HUDEP-2 (cell line): ENCODE results near the gene HCK.

Source experiments
- DNase-seq, 76 experiments: peaks; one replicate each; lab custom pipeline; 2025; ENCODE audit not compliant: unreplicated experiment in 76 of 76; lab: John Stamatoyannopoulos, UW

The HCK gene

GRCh38 chr20:32057656-32058184 is 5.7 kb downstream of the HCK start:
- DNase-seq, result no peak

GRCh38 chr20:32059189-32059588 is 7.1 kb downstream of the HCK start:
- no peak for DNase-seq

GRCh38 chr20:32062776-32063170 is 10.7 kb downstream of the HCK start:
- DNase-seq, result no peak

GRCh38 chr20:32063695-32064094 is 11.7 kb downstream of the HCK start:
- DNase-seq, result no peak

GRCh38 chr20:32064667-32065066 is 12.6 kb downstream of the HCK start:
- DNase-seq, result no peak

- DNase-seq, result no peak
Observed at GRCh38 chr20:32067234-32067821, 15.3 kb downstream of the HCK start.

GRCh38 chr20:32068174-32068573 is 16.1 kb downstream of the HCK start:
- DNase-seq, result no peak

- DNase-seq, result no peak
Observed at GRCh38 chr20:32069711-32070110, 17.7 kb downstream of the HCK start.

GRCh38 chr20:32070282-32070681 is 18.2 kb downstream of the HCK start:
- no peak for DNase-seq

- no peak for DNase-seq
Observed at GRCh38 chr20:32070690-32071213, 18.7 kb downstream of the HCK start.

GRCh38 chr20:32071395-32072167 is 19.5 kb downstream of the HCK start:
- DNase-seq, result no peak

- DNase-seq, result no peak
Observed at GRCh38 chr20:32072168-32072750, 20.2 kb downstream of the HCK start.

- DNase-seq, result no peak
Observed at GRCh38 chr20:32075534-32075933, 23.5 kb downstream of the HCK start.

- DNase-seq, result no peak
Observed at GRCh38 chr20:32077190-32077589, 25.1 kb downstream of the HCK start.

- DNase-seq, result no peak
Observed at GRCh38 chr20:32078322-32078721, 26.3 kb downstream of the HCK start.

- DNase-seq, result no peak
Observed at GRCh38 chr20:32078791-32079190, 26.7 kb downstream of the HCK start.

- no peak for DNase-seq
Observed at GRCh38 chr20:32079655-32080109, 27.6 kb downstream of the HCK start.

GRCh38 chr20:32080783-32081182 is 28.7 kb downstream of the HCK start:
- DNase-seq, result no peak

GRCh38 chr20:32083469-32083868 is 31.4 kb downstream of the HCK start:
- no peak for DNase-seq

GRCh38 chr20:32087070-32087469 is 35.0 kb downstream of the HCK start:
- DNase-seq, result no peak

GRCh38 chr20:32088759-32089158 is 36.7 kb downstream of the HCK start:
- no peak for DNase-seq
